ENCODE data around the gene FANCD2.
"Not testable (repeated sequence)": the region's sequence is repeated elsewhere in the genome, so short reads cannot be mapped to it uniquely, and the experiment has no call there.

The FANCD2 gene

DNA sequence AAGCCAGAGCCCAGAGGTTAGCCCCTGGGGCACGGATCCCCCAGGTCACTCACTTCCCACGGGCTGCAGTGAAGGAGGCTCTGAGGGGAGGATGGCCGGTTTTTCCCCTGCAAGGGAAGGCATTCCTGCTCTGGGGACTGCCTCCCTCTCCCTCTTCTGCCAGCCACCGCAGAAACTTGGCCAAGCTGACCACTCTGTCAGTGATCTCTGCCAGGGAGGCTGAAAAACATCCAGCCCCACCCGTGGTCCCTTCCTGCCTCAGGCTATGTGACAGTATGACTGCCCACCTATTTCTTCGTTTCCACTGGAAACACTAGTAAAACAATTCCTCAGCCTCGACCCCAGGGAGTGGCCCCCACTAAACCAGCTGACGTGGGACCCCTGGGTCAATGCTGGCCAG, 14.6 kb upstream of the FANCD2 start:
- POLR2A ChIA-PET, result no interaction called here
- TF ChIP-seq, protein P1, sequence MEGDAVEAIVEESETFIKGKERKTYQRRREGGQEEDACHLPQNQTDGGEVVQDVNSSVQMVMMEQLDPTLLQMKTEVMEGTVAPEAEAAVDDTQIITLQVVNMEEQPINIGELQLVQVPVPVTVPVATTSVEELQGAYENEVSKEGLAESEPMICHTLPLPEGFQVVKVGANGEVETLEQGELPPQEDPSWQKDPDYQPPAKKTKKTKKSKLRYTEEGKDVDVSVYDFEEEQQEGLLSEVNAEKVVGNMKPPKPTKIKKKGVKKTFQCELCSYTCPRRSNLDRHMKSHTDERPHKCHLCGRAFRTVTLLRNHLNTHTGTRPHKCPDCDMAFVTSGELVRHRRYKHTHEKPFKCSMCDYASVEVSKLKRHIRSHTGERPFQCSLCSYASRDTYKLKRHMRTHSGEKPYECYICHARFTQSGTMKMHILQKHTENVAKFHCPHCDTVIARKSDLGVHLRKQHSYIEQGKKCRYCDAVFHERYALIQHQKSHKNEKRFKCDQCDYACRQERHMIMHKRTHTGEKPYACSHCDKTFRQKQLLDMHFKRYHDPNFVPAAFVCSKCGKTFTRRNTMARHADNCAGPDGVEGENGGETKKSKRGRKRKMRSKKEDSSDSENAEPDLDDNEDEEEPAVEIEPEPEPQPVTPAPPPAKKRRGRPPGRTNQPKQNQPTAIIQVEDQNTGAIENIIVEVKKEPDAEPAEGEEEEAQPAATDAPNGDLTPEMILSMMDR (IDR thresholded peaks at IDR 0.05; ENCODE audit: control extremely low read depth, extremely low read depth, low read depth, missing control alignments), result no peak
- CTCF ChIA-PET, result interaction anchor here (0.8 to 1.3 kb wide), 2 partner anchors 18 to 80 kb away, joined by 3 read pairs; no protein-coding TSS in a partner anchor
- no peak for DNase-seq (ENCODE audit: extremely low spot score)

DNA sequence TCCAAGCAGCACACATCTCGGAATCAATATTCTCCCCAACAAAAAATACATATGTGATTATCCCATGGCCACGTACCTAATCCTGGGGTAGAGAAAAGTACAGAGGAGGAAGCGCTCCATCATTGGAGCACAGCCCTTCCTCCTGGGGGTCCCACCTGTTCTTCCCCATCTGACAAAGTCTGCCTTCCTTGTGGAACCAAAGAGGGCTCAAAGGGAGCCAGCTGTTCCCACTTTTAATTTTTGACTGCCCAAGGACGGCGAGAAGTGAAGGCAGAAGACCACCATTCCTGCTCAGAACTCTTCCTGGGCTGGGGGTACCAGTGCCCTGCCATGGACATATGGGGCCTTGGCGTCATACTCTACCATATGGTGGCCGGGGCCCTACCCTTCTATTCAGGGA, 14.1 kb upstream of the FANCD2 start:
- TF ChIP-seq, protein P1 (IDR thresholded peaks at IDR 0.05; ENCODE audit: control extremely low read depth, extremely low read depth, low read depth, missing control alignments), result no peak
- no peak for DNase-seq (ENCODE audit: extremely low spot score)
- POLR2A ChIA-PET, result no interaction called here
- CTCF ChIA-PET, result interaction anchor here (1.3 kb wide), 1 partner anchor 81 kb away, joined by 3 read pairs; no protein-coding TSS in a partner anchor

DNA sequence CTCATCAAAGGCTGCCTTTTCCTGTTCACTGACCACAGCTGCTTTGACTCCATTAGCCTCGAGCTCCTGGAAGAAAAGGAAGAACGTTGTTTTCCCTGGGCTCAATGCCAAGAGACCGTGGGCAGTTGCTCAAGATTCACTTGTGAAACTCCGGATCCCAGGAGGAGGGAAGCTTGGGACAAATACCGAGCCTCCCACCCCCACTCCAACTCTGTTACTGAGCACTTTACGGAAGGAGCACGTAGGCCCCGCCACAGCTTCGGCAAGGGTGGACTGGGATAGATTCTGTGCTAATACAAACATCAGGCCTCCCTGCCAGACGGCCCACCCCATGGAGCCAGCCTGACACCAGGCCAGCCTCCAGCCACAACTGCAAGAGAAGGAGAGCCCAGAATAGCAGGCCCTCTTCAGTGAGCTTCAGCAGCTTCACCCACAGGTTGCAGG, 10.8 kb upstream of the FANCD2 start:
- ChIA-PET CTCF (interaction anchor here (1.3 kb wide), 1 partner anchor 11 kb away, joined by 3 read pairs; the partner anchor contains the start of gene FANCD2), POLR2A (no interaction called here)
- DNase-seq (ENCODE audit: extremely low spot score), result no peak
- TF ChIP-seq, protein P1 (IDR thresholded peaks at IDR 0.05; ENCODE audit: control extremely low read depth, extremely low read depth, low read depth, missing control alignments), result no peak

DNA sequence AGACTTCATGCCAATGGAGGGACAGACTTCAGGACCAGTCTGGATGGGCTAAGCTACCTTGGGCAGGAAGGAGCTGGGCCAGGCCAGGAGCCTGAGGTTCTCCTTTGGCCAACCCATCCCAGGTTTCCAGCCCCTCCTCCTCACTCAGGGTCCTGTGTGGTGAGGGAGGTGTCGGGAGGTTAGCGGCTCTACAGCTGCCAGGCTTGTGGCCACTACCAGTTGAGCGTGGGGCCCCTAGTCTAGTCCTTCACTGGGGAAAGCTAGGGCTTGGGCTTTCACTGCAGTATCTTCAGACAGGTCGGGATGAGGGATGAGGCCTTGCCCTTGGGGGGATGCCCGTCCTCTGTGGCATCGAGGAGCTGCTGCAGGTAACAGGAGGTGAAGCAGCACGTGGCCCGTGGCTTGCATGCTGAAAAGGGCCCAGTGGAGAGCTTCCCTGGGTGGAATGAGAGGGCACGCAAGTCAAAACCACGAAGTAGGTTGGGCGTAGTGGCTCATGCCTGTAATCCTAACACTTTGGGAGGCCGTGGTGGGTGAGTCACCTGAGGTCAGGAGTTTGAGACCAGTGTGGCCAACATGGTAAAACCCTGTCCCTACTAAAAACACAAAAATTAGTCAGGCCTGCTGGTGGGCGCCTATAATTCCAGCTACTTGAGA, 8.5 kb upstream of the FANCD2 start:
- ChIA-PET POLR2A (no interaction called here), CTCF (no interaction called here)
- no peak for DNase-seq (ENCODE audit: extremely low spot score)
- TF ChIP-seq, protein P1 (IDR thresholded peaks at IDR 0.05; ENCODE audit: control extremely low read depth, extremely low read depth, low read depth, missing control alignments), result no peak

DNA sequence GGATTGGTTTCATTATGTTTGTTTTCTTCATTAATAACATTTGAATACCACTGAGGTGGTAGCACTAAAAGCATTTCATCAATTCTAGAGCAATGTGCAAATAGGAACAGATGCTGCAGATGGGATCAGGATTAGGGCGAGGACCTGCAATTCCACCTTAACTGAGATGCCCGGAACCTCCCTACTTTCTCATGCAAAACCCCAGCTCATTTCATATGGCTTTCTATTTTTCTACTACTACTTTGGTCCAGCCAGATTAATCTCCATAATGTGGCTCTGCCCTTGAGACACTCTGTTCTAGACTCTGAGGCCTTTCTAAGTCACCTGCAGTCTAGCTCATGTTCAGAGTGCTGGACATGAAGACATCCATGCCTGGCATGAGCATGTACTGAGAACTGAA, 7.4 kb upstream of the FANCD2 start:
- DNase-seq (ENCODE audit: extremely low spot score); CTCF ChIA-PET; POLR2A ChIA-PET: not testable (repeated sequence)

DNA sequence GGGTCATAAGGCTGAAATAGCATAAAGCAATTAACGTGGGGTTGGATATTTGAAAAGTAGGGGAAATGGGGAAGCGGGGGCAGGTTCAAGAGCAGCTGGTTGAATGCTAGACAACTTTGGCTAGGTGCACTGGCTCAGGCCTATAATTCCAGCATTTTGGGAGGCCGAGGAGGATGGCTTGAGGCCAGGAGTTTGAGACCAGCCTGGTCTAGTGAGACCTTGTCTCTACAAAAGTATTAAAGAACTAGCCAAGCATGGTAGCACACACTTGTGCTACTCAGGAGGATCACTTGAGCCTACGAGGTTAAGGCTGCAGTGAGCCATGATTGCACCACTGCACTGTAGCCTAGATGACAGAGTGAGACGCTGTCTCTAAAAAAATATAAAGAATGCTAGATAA, 6.9 kb upstream of the FANCD2 start:
- ChIA-PET POLR2A (no interaction called here), CTCF (no interaction called here)
- DNase-seq (ENCODE audit: extremely low spot score), result no peak
- TF ChIP-seq, protein P1 (IDR thresholded peaks at IDR 0.05; ENCODE audit: control extremely low read depth, extremely low read depth, low read depth, missing control alignments), result no peak

DNA sequence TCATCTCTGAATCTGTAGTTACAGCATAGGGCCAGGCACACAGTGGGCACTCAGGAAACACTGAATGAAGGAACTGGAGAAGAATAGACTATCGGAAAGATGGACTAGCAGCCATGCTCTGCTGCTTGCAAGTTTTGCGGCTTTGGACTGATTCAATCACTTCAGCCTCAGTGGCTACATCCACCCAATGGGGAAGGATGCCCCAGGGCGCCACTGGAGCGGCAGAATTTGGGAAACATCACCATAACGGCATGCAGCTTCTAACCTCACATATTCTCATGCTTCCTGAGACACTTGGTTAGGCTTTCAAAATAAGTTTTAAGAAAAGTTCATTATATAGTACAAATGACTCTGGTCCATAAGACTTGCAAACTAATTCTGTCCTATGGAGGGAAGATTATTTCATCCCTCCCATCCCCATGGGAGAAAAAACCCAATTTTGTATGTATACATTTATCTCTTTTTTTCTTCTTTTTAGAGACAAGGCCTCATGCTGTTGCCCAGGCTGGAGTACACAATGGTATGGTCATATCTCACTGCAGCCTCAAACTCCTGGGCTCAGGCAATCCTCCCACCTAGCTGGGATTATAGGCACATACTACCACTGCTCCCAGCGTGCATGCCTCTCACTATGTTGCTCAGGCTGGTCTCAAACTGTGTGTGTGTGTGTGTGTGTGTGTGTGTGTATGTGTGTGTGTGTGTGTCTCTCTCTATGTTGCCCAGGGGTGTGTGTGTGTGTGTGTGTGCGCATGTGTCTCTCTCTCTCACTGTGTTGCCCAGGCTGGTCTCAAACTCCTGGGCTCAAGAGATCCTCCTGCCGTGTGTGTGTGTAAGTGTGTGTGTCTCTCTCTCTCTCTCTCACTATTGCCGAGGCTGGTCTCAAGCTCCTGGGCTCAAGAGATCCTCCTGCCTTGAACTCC, 4.1 kb upstream of the FANCD2 start:
- no peak for DNase-seq (ENCODE audit: extremely low spot score)
- ChIA-PET POLR2A (no interaction called here), CTCF (interaction anchor here (1.8 kb wide), 1 partner anchor 91 kb away, joined by 4 read pairs; no protein-coding TSS in a partner anchor)
- TF ChIP-seq, protein P1 (IDR thresholded peaks at IDR 0.05; ENCODE audit: control extremely low read depth, extremely low read depth, low read depth, missing control alignments), result no peak
